Endothelial cell of umbilical vein (primary cell): ENCODE data around the gene TEX12. TPM values are rescaled to one million over a fixed set of nuclear protein-coding genes. Genes with fewer than 3 reads are reported as not detected.

Experiments
- BruUV-seq: library from RNA; stranded (reverse); fragments of 400-500 nt; replicated peaks from 2 replicates; lab custom pipeline; 2021; lab: Mats Ljungman, UMichigan
- CTCF ChIA-PET: fragments of 300-600, 350-600 bp; sonication (Branson Sonifier 250); formaldehyde crosslinking; loops from one replicate; lab custom pipeline; 2021; ENCODE audit warnings: antibody characterized with exemption, inconsistent platforms; lab: Charles Lee
- POLR2A ChIA-PET: fragments of 300-600, 350-600 bp; sonication (Branson Sonifier 250); formaldehyde crosslinking; loops from one replicate; lab custom pipeline; 2021; ENCODE audit warnings: antibody characterized with exemption, inconsistent platforms; lab: Charles Lee
- DNase-seq: peaks from one replicate; pipeline ENCODE4 v3.0.0-alpha.2; 2011; ENCODE audit warnings: low read depth, low spot score
- FAIRE-seq: peaks from 2 replicates; lab custom pipeline; 2011; peaks lifted over from hg19 to GRCh38; lab: Jason Lieb, UNC
- H2AFZ ChIP-seq: 2 replicates; pipeline ENCODE4 v1.6.0; 2012; ENCODE audit warnings: low read depth, low read length, control low read depth, inconsistent platforms
- H3K27ac ChIP-seq: 2 replicates; pipeline ENCODE4 v1.5.1; 2011; ENCODE audit warnings: low read depth, mild to moderate bottlenecking, control low read depth, low read length, moderate library complexity; ENCODE audit not compliant: insufficient read depth
- H3K27me3 ChIP-seq, 2 experiments: 2 replicates each; pipeline versions ENCODE4 v1.6.0 to v1.6.1; 2011; ENCODE audit warnings: low read length in 2 of 2, mixed read lengths in 1 of 2; ENCODE audit not compliant: control insufficient read depth in 2 of 2, insufficient read depth in 2 of 2
- H3K36me3 ChIP-seq, 2 experiments: 2 replicates in 1 of 2; 3 replicates in 1 of 2; pipeline ENCODE4 v1.5.1; 2011; ENCODE audit warnings: low read length in 2 of 2, mild to moderate bottlenecking in 1 of 2, moderate library complexity in 1 of 2; ENCODE audit not compliant: control insufficient read depth in 2 of 2, insufficient read depth in 2 of 2; ENCODE audit errors: extremely low read depth in 1 of 2
- H3K4me1 ChIP-seq: 3 replicates; pipeline ENCODE4 v1.5.1; 2011; ENCODE audit warnings: mild to moderate bottlenecking, low read length; ENCODE audit not compliant: control insufficient read depth, insufficient read depth; ENCODE audit errors: extremely low read depth
- H3K4me2 ChIP-seq: 2 replicates; pipeline ENCODE4 v1.6.1; 2011; ENCODE audit warnings: low read length, control low read depth, mixed read lengths; ENCODE audit not compliant: insufficient read depth
- H3K4me3 ChIP-seq, 3 experiments: fragments of 200-600 bp in 1 of 3; sonication (generic), shearing (Covaris generic) in 1 of 3; replicated peaks in 1 of 3; 2 replicates each; pipeline ENCODE4 v1.5.1; 2011 to 2016; ENCODE audit warnings: control low read depth in 3 of 3, low read length in 3 of 3, mild to moderate bottlenecking in 2 of 3, inconsistent platforms in 1 of 3, low read depth in 1 of 3, moderate library complexity in 1 of 3; ENCODE audit not compliant: insufficient read depth in 1 of 3
- H3K79me2 ChIP-seq: 2 replicates; pipeline ENCODE4 v1.6.0; 2012; ENCODE audit warnings: low read length, inconsistent platforms; ENCODE audit not compliant: control insufficient read depth, insufficient read depth
- H3K9ac ChIP-seq: replicated peaks from 2 replicates; pipeline ENCODE3; 2011; ENCODE audit warnings: low read length, control low read depth; ENCODE audit not compliant: insufficient read depth; ENCODE audit errors: extremely low read depth
- H3K9me1 ChIP-seq: replicated peaks from 3 replicates; pipeline ENCODE4 v1.6.0; 2011; ENCODE audit warnings: mild to moderate bottlenecking, low read length; ENCODE audit not compliant: control insufficient read depth, insufficient read depth; ENCODE audit errors: extremely low read depth
- H3K9me3 ChIP-seq: replicated peaks from 2 replicates; pipeline ENCODE4 v1.5.1; 2012; ENCODE audit warnings: low read length, inconsistent platforms; ENCODE audit not compliant: control insufficient read depth, insufficient read depth
- H4K20me1 ChIP-seq: replicated peaks from 2 replicates; pipeline ENCODE3; 2011; ENCODE audit warnings: mild to moderate bottlenecking, low read length; ENCODE audit not compliant: control insufficient read depth, insufficient read depth; ENCODE audit errors: extremely low read depth
- EZH2 ChIP-seq: IDR thresholded peaks from 2 replicates; pipeline ENCODE4 v1.6.1; 2012; ENCODE audit warnings: borderline replicate concordance, low read depth, mild to moderate bottlenecking, moderate library complexity, low read length, inconsistent platforms; ENCODE audit not compliant: severe bottlenecking
- GATA2 ChIP-seq: IDR thresholded peaks from 2 replicates; pipeline ENCODE4 v1.7.0; 2011; ENCODE audit warnings: low read depth, mild to moderate bottlenecking, moderate library complexity, mixed read lengths, low read length; ENCODE audit not compliant: insufficient read length, insufficient read depth
- JUN ChIP-seq: IDR thresholded peaks from 2 replicates; pipeline ENCODE4 v1.6.1; 2011; ENCODE audit warnings: borderline replicate concordance, low read depth; ENCODE audit not compliant: insufficient read length, insufficient read depth
- MAX ChIP-seq: IDR thresholded peaks from 2 replicates; pipeline ENCODE4 v1.6.1; 2011; ENCODE audit not compliant: insufficient read depth, insufficient read length
- MYC ChIP-seq: IDR thresholded peaks from one replicate; pipeline ENCODE4 v1.6.1; 2011; ENCODE audit warnings: mild to moderate bottlenecking, low read depth, low read length
- POLR2AphosphoS5 ChIP-seq: IDR thresholded peaks from 2 replicates; pipeline ENCODE4 v1.6.1; 2012; ENCODE audit warnings: low read depth, mild to moderate bottlenecking, control low read depth, low read length, moderate library complexity; ENCODE audit not compliant: insufficient read depth
- dilution Hi-C: fragments of 300-500 bp; cut with MboI; formaldehyde crosslinking; loops from one replicate; pipeline ENCODE4 v1.15.0; 2019; ENCODE audit warnings: low sequenced_read_pairs; ENCODE audit not compliant: extremely low pct_ligation_motif_present
- intact Hi-C: fragments of 100-400 bp; cut with micrococcal nuclease; formaldehyde crosslinking; loops from one replicate; pipeline ENCODE4 v1.10.0; 2022
- polyA plus RNA-seq, 4 experiments: library from polyadenylated mRNA; depleted of rRNA in 3 of 4; stranded (reverse) in 3 of 4; unstranded in 1 of 4; fragments of >200 nt; gene quantifications; 2 replicates each; pipeline versions ENCODE4 v1.2.1 to v1.2.3, GENCODE V29; 2011 to 2012; ENCODE audit warnings: missing spikeins in 1 of 4
- total RNA-seq: library from RNA; stranded (reverse); gene quantifications from 2 replicates; pipeline ENCODE4 v1.2.3, GENCODE V29; 2021

Gene TEX12
- total and polyA plus RNA-seq, 2 donors (not counting 3 experiments of a cell fraction or from before 2014, with no cell fraction given) = 0.46 TPM; not detected in 1

- no peak for DNase-seq
- ChIA-PET CTCF (interaction anchor here (0.8 to 3.4 kb wide), 5 partner anchors 12 to 51 kb away, joined by 3 to 13 read pairs (median 7); partner anchors contain the start of gene BCO2), POLR2A (no interaction called here)
- H3K9me1 ChIP-seq = no peaks in the 10 kb centered on the region
- H4K20me1 ChIP-seq = no peaks in the 10 kb centered on the region
- no peaks in the 10 kb centered on the region for H3K79me2 ChIP-seq
- no peaks in the 10 kb centered on the region for H3K9me3 ChIP-seq
- H3K4me1 ChIP-seq = peaks cover 11% of the 10 kb centered on the region
- no peak within 1 kb of the TSS for H2AFZ ChIP-seq
- H3K36me3 ChIP-seq = no peaks in the 10 kb centered on the region
- intact Hi-C loops = loop anchor here (2.0 kb wide), 1 partner anchor 43 kb away; no protein-coding TSS in a partner anchor
- no peak for TF ChIP-seq MYC
- no peak for TF ChIP-seq GATA2
- TF ChIP-seq JUN = no peak
- TF ChIP-seq MAX = no peak
- no peak for TF ChIP-seq POLR2AphosphoS5
- no peak for TF ChIP-seq EZH2
- no peaks in the 10 kb centered on the region for H3K27me3 ChIP-seq
- dilution Hi-C loops = no loop called here
- no TSS peak for BruUV-seq
- H3K9ac ChIP-seq = no peak within 1 kb of the TSS
- FAIRE-seq = no peak
- H3K4me3 ChIP-seq = peak within 1 kb of the TSS in 1 of 3 experiments; percentile 20
- H3K4me2 ChIP-seq = peak within 1 kb of the TSS; percentile 42
- peak within 1 kb of the TSS; percentile 19 for H3K27ac ChIP-seq
Measured at GRCh38 chr11:112163875-112164685, 3.1 kb upstream of the TEX12 start, which contains the start of gene IL18. Gene IL18 (minus strand): TSS chr11:112164094. CDS start chr11:112155053, 9,041 bp downstream.
